ENCODE measurements around the gene STIL.
"Not testable (repeated sequence)": the region's sequence is repeated elsewhere in the genome, so short reads cannot be mapped to it uniquely, and the experiment has no call there.

The STIL gene

GRCh38 chr1:47216278-47217059 lies 97.5 kb downstream of the STIL start:
- DNase-seq = no peak

DNA sequence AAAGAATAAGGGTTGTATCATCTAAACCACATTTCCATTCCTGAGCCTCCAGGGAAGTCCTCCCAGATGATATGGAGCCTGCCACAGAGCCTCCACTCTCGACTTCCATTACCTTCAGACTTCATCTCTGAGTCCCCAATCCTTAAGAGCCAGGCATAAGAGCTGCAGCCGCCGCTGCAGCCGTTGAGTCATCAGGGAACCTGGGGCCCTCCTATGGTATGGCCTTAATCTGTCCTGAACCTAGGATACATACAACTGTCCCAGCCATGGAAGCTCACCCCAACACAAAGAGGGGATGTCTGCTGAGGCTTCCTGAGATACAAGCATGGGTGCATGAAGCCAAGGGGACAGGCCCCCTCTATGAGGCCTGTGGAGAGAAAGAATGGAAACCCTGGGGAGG lies 98.2 kb downstream of the STIL start:
- no peak for DNase-seq

- no peak for DNase-seq
These were observed 99.4 kb downstream of the STIL start for GRCh38 chr1:47214549-47214948.

- no peak for DNase-seq
These were observed 100.5 kb downstream of the STIL start for GRCh38 chr1:47213230-47213963.

DNA sequence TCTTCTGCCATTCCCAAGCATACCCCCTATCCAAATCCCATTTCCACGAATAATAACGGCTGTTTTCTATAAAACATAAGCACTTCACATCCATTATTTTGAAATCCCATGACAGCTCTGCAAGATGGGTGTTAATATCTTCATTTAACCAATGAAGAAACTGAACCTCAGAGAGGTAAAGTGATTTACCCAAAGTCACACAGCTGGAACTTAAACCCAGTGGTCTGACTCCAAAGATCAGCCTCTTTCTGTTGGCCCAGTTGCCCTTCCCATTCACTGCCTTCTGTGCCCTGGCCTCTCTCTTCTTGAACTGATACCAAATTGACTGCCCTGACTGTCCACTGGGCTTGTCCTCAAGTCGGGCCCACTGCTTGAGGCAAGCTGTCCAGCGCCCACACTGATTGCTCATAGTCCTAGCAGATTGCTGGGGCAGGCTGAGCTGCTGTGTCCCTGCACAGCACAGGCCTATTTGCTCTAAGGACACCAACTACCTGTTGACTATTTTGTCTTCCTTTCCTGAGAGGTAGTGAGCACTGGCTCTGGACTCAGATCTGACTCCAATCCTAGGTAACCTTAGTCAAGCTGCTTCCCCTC lies 101.2 kb downstream of the STIL start:
- no peak for DNase-seq

DNA sequence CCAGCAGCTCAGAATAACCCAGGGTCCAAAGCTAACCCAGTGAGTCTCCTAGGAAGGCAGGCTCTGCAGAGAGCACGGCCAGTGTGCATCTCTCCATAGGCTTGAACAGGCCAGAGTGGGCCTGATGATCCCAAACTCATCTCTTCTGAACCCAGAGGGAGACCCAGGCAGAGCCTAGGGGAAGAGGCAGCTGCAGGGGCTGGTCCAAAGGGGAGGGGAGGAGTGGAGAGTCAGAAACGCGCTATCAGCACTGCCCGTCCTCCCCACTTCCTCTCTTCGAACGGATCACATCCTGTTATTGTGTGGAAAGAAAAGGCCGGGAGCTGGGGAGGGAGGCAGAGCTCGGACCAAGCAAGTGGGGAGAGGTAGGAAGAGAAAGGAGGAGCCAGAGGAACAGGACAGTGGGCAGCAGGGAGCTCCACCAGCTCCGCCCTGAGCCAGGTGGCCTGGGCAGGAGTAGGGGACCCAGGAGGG lies 102.1 kb downstream of the STIL start:
- no peak for DNase-seq

GRCh38 chr1:47210666-47211065 lies 103.3 kb downstream of the STIL start:
- no peak for DNase-seq

DNA sequence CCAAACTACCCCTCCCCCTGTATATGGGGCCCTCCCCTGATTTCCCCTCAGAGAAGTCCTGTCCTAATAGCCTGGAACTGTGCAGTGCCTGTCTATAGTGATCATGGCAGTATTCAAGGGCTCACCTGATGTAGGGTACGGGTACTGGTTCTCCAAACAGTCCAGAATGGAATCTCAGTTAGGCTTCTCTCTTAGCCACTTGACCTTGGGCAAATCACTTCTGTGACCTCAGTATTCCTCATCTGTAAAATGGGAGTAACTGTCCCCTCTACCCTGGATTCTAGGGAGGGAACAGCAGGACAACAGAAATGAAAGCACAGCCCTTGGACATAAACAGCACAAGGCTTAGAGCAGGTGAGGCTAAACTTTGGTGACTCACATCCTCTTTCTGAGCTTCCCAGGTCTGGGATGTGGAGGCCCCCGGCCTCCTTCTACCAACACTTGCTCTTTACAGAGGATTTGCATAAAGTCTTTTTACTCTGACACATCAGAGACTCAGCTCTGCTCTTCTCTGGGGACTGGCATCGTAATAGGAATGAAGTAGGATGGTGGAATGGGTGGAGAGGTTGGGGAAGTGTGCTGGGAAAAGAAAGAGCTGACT lies 104.1 kb downstream of the STIL start:
- no peak for DNase-seq

- DNase-seq = no peak
These were observed 104.9 kb downstream of the STIL start for GRCh38 chr1:47209091-47209490.

- DNase-seq = no peak
These were observed 105.5 kb downstream of the STIL start for GRCh38 chr1:47208374-47208850.

- no peak for DNase-seq
These were observed 106.1 kb downstream of the STIL start for GRCh38 chr1:47207803-47208373.

- DNase-seq = no peak
These were observed 108.0 kb downstream of the STIL start for GRCh38 chr1:47205918-47206317.

GRCh38 chr1:47203504-47203903 lies 110.4 kb downstream of the STIL start:
- not testable (repeated sequence) for DNase-seq

DNA sequence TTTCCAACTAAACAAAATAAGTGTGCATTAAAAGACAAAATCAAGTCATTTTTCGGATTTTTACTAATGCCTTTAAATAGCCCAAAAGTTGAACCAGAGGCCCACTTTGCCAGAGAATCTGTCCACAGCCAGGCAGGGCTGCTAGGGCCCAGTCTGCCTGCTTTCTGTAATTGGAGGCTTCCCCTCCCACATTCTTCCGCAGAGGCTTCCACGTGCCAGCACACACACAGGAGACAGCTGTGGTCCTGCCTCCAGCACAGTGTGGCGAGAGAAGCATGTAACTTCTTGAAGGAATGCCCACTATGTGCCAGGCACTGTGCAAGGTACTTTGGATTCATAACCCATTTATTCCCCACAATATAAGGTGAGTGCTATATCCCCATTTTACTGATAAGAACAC lies 112.8 kb downstream of the STIL start:
- DNase-seq = no peak

Measured in NCI-H2171 (cell line).